ENCODE measurements around the gene HPCAL1. TPM values are rescaled to one million over a fixed set of nuclear protein-coding genes. Genes with fewer than 3 reads are reported as not detected.

The HPCAL1 gene
- total RNA-seq, 4 donors from 2014 or later: 11.1 to 122 (median 48.9) TPM

DNA sequence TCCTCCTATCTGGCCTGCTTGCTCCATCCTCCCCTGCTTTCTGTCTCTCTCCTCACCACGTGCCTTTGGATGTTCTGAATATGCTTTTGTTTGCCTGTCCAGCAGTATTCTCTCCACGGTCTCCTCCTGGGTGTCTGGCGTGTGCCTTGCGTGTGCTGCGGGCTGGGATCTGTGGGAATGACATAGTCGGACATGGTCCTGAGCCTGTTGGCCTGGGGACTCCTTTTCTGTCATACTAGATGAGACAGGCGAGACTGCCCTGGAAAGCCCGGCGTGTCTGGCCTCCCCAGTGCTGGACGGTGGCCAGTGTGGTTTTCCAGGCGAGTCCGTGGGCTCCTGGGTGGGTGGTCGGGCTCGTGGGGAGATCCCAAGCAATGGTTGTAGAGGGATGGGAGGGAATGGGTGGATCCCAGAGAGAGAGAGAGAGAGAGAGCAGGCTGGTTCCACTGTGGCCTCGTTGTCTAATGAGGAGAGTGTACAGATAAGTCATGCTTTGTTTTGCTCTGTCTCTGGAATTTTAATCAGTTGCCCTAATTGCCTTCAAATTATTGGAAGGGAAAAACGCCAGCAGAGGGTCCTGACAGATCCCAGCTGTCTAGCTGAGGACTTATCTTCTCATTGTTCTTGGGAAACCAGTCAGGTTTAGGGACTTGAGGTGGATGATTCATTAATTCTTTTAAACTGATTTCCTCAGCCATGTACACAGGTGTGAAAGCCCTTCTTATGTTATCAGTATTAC is 58.3 kb downstream of the HPCAL1 start:
- TF ChIP-seq, protein P1, sequence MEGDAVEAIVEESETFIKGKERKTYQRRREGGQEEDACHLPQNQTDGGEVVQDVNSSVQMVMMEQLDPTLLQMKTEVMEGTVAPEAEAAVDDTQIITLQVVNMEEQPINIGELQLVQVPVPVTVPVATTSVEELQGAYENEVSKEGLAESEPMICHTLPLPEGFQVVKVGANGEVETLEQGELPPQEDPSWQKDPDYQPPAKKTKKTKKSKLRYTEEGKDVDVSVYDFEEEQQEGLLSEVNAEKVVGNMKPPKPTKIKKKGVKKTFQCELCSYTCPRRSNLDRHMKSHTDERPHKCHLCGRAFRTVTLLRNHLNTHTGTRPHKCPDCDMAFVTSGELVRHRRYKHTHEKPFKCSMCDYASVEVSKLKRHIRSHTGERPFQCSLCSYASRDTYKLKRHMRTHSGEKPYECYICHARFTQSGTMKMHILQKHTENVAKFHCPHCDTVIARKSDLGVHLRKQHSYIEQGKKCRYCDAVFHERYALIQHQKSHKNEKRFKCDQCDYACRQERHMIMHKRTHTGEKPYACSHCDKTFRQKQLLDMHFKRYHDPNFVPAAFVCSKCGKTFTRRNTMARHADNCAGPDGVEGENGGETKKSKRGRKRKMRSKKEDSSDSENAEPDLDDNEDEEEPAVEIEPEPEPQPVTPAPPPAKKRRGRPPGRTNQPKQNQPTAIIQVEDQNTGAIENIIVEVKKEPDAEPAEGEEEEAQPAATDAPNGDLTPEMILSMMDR (IDR thresholded peaks at IDR 0.05): no peak
- TF ChIP-seq POLR2A (IDR thresholded peaks at IDR 0.05): no peak
- no peaks in the 10 kb centered on the region for H3K9me3 ChIP-seq
- DNase-seq: no peak
- peaks cover 5% of the 10 kb centered on the region in 2 donors for H3K4me1 ChIP-seq
- no peak overlapping the region for H3K4me3 ChIP-seq
- H3K36me3 ChIP-seq: no peaks in the 10 kb centered on the region
- intact Hi-C loops (cut with DNase I; ENCODE audit: low total_unique reads): no loop called here
- peak overlapping the region; percentile 14 to 60 for H3K27ac ChIP-seq
- H3K27me3 ChIP-seq: no peaks in the 10 kb centered on the region

DNA sequence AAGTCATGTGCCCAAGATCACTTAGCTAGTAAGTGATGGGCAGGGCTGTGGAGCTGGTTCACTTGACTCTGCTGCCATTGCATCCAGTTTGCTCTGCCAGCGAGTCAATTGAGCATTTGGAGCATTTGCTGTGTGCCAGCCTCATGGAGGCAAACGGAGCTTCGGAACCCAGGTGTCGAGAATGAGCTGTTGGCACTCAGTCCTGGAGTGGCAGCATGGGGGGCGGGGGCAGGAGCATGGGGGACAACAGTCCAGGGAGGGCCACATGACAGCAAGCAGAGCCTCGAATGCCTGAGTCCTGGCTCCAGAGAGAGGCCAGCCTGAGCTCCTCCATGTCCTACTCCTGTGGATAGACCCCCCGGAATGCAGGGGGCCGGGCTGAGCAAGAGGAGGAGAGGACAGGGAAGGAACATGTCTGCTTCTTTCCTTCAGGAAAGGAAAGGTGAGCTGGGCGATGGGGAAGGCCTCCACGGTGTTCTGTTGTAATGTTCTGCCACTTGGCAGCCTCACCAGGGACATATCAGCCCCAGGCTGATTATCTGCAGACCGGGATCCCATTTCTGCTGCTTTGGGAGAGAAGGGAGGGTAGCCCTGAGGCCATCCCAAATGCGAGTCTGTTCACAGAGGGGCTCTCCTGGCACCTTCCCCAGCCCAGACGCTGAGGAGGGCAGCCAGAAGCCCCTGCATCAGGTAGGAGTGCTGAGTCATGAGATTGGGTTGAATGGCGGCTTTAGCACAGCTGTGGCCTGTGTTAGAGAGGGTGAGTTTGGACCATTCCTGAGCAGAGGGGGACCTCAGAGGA is 59.6 kb downstream of the HPCAL1 start:
- H3K9me3 ChIP-seq: no peaks in the 10 kb centered on the region
- no peak overlapping the region for H3K4me3 ChIP-seq
- intact Hi-C loops (cut with DNase I; ENCODE audit: low total_unique reads): no loop called here
- no peaks in the 10 kb centered on the region for H3K27me3 ChIP-seq
- H3K4me1 ChIP-seq: peaks cover 5% of the 10 kb centered on the region in 2 donors
- TF ChIP-seq, protein P1 (IDR thresholded peaks at IDR 0.05): no peak
- TF ChIP-seq POLR2A (IDR thresholded peaks at IDR 0.05): no peak
- H3K36me3 ChIP-seq: no peaks in the 10 kb centered on the region
- DNase-seq: no peak
- no peak overlapping the region for H3K27ac ChIP-seq

DNA sequence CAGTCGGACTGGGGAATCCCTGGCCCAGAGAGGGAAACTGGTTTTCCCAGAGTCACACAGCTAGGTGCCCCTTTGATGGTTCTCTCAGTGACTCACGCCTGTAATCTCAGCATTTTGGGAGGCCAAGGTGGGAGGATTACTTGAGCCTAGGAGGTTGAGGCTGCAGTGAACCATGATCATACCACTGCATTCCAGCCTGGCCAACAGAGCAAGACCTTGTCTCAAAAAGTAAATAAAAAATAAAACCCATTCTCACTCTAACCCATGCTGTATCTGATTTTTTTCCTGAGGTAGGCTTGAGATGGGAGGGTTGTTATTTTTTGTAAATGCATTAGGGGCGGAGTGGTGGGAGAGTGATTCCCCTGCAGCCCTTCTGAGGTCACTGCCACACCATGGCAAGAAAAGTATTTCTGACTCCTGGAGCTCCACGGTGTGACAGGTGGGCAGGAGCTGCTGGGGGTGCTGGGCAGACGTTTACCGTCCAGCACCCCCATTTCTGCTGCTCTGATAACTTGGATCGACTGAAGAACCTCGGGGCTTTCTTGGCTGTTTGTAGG is 60.3 kb downstream of the HPCAL1 start:
- Histone ChIP-seq H3K27ac (no peak overlapping the region), H3K36me3 (no peaks in the 10 kb centered on the region), H3K9me3 (no peaks in the 10 kb centered on the region), H3K4me1 (peaks cover 5% of the 10 kb centered on the region in 2 donors), H3K27me3 (no peaks in the 10 kb centered on the region), H3K4me3 (no peak overlapping the region)
- TF ChIP-seq POLR2A (IDR thresholded peaks at IDR 0.05): no peak
- TF ChIP-seq, protein P1 (IDR thresholded peaks at IDR 0.05): no peak
- DNase-seq: no peak
- intact Hi-C loops (cut with DNase I; ENCODE audit: low total_unique reads): no loop called here

DNA sequence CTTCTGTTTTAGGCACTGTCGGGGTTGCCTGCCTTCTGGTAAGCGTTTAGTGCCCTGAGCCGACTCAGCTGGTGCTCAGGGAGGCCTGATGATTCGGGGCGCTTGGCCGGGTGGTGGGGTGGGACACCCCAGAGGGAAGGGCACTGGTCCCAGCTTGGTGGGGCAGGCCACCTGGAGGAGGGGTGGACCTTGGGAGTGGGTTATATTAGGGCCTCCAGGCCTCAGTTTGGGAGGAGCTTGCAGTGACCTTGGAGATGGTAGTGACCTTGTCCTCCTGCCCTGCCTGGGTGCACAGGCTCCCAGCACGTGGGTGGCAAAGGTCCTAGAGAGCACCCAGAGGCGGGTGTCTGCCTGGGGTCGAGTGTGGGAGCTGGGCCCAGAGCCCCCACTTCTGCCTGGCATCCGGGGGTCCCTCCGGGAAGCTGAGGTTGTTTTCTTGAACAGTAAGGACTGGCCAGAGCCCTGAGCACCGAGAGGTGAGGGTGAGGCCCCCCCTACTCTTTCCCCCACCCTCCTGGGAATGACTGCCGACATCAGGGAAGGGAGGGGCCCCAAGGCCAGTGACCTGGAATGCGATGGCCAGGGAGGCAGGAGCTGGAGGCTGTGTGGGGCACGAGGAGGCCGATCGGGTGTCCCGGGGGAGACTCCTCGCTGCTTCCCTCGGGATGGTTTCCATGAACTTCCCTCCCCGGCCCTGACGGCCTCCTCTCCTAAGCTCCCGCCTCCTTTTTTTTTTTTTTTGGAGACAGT is 61.3 kb downstream of the HPCAL1 start:
- intact Hi-C loops (cut with DNase I; ENCODE audit: low total_unique reads): no loop called here
- Histone ChIP-seq H3K4me3 (no peak overlapping the region), H3K36me3 (no peaks in the 10 kb centered on the region), H3K9me3 (no peaks in the 10 kb centered on the region), H3K27me3 (no peaks in the 10 kb centered on the region), H3K27ac (no peak overlapping the region), H3K4me1 (peaks cover 5 to 10% of the 10 kb centered on the region in 2 donors)
- TF ChIP-seq, protein P1 (IDR thresholded peaks at IDR 0.05): no peak
- no peak for TF ChIP-seq POLR2A (IDR thresholded peaks at IDR 0.05)
- DNase-seq: no peak
